NB4 (cell line): Measurements from ENCODE around the gene EDNRB.

Source experiments
- DNase-seq: peaks from one replicate; pipeline ENCODE4 v3.0.0; 2010; ENCODE audit warnings: low read depth
- H3K4me3 ChIP-seq: one replicate; pipeline ENCODE4 v1.5.1; 2011; ENCODE audit warnings: mild to moderate bottlenecking, low read depth, low read length, moderate library complexity
- CTCF ChIP-seq: IDR thresholded peaks from one replicate; pipeline ENCODE4 v1.5.1; 2012; ENCODE audit warnings: low read depth, low read length
- MAX ChIP-seq: IDR thresholded peaks from 2 replicates; pipeline ENCODE4 v1.6.1; 2011; ENCODE audit warnings: low read depth, low read length
- MYC ChIP-seq: IDR thresholded peaks from 2 replicates; pipeline ENCODE4 v1.6.1; 2011; ENCODE audit warnings: low read depth, low read length
- POLR2A ChIP-seq: IDR thresholded peaks from 2 replicates; pipeline ENCODE4 v1.6.1; 2011; ENCODE audit warnings: mild to moderate bottlenecking; ENCODE audit not compliant: insufficient read length; ENCODE audit errors: extremely low read depth

Gene EDNRB

GRCh38 chr13:77865622-77866021 is 53.0 kb downstream of the EDNRB start:
- no peak for DNase-seq
- H3K4me3 ChIP-seq, result no peak overlapping the region
- TF ChIP-seq MYC (no peak), POLR2A (no peak), CTCF (no peak), MAX (no peak)

GRCh38 chr13:77863144-77863543 is 55.5 kb downstream of the EDNRB start:
- DNase-seq, result peak; percentile 29
- no peak for TF ChIP-seq MAX
- no peak for TF ChIP-seq MYC
- no peak for TF ChIP-seq POLR2A
- TF ChIP-seq CTCF, result no peak
- H3K4me3 ChIP-seq, result no peak overlapping the region

- DNase-seq, result peak; percentile 14
- no peak overlapping the region for H3K4me3 ChIP-seq
- TF ChIP-seq POLR2A (no peak), CTCF (no peak), MAX (no peak), MYC (no peak)
Observed at GRCh38 chr13:77861741-77862140, 56.9 kb downstream of the EDNRB start.

- TF ChIP-seq MYC (no peak), MAX (no peak), CTCF (no peak), POLR2A (no peak)
- peak; percentile 62 for DNase-seq
- no peak overlapping the region for H3K4me3 ChIP-seq
Observed at GRCh38 chr13:77860507-77860981, 58.1 kb downstream of the EDNRB start.

- DNase-seq, result no peak
- H3K4me3 ChIP-seq, result no peak overlapping the region
- no peak for TF ChIP-seq MYC
- no peak for TF ChIP-seq CTCF
- no peak for TF ChIP-seq POLR2A
- TF ChIP-seq MAX, result no peak
Observed at GRCh38 chr13:77859450-77859849, 59.2 kb downstream of the EDNRB start.
